H1 (cell line): ENCODE measurements around the gene LRCH3. TPM values are rescaled to one million over a fixed set of nuclear protein-coding genes. Genes with fewer than 3 reads are reported as not detected.

Experiments
- CREB1 ChIP-seq: IDR thresholded peaks from 2 replicates; pipeline ENCODE4 v1.6.1; 2012; ENCODE audit warnings: inconsistent platforms
- JUN ChIP-seq: IDR thresholded peaks from 2 replicates; pipeline ENCODE4 v1.6.1; 2011; ENCODE audit warnings: low read depth, mild to moderate bottlenecking, improper control_type of control experiment, low read length
- KDM4A ChIP-seq: IDR thresholded peaks from one replicate; pipeline ENCODE4 v1.7.1; 2012; ENCODE audit warnings: low read depth, mild to moderate bottlenecking, moderate library complexity, low read length, inconsistent platforms; ENCODE audit not compliant: severe bottlenecking
- KDM5A ChIP-seq: fragments of 200-600 bp; IDR thresholded peaks from 2 replicates; pipeline ENCODE4 v1.7.1; 2012; ENCODE audit warnings: mild to moderate bottlenecking, low read length, inconsistent platforms, mixed read lengths
- NANOG ChIP-seq: IDR thresholded peaks from 2 replicates; pipeline ENCODE4 v1.6.1; 2011; ENCODE audit warnings: low read length, low read depth, mild to moderate bottlenecking, inconsistent platforms; ENCODE audit not compliant: insufficient read depth, poor library complexity, severe bottlenecking
- PHF8 ChIP-seq: fragments of 200-600 bp; sonication (generic); conservative IDR thresholded peaks from 2 replicates; pipeline ENCODE4 v1.7.1; 2012; ENCODE audit warnings: low read depth, mild to moderate bottlenecking, inconsistent platforms, low read length, moderate library complexity
- POLR2AphosphoS5 ChIP-seq: IDR thresholded peaks from 2 replicates; pipeline ENCODE4 v1.6.1; 2011; ENCODE audit warnings: low read depth, low read length
- RBBP5 ChIP-seq: IDR thresholded peaks from 2 replicates; pipeline ENCODE4 v1.7.1; 2012; ENCODE audit warnings: low read depth, mild to moderate bottlenecking, inconsistent platforms, low read length, moderate library complexity, borderline replicate concordance
- polyA plus RNA-seq, 7 experiments: library from polyadenylated mRNA; depleted of rRNA in 3 of 7; stranded (reverse) in 5 of 7; unstranded in 2 of 7; fragments of >200 nt in 5 of 7; fragments of 200-250 nt in 2 of 7; gene quantifications; 1 replicate in 5 of 7; 2 replicates in 1 of 7; 4 replicates in 1 of 7; pipeline versions ENCODE4 v1.2.1 to v1.2.3, GENCODE V29; 2011 to 2013; ENCODE audit warnings: missing spikeins in 2 of 7, mixed read lengths in 2 of 7
- total RNA-seq: library from RNA; stranded (reverse); fragmentation: NEBNext Ultra II Directional; extraction: Animal tissue kit (Norgen Biotek cat#: 25700); gene quantifications from 2 replicates; pipeline ENCODE4 v1.2.1, GENCODE V29; 2021
- TF ChIP-seq, protein P1 (sequence below): fragments of 300-600 bp; sonication (generic); IDR thresholded peaks from 2 replicates; pipeline ENCODE4 v1.7.1; 2012; ENCODE audit warnings: low read length, moderate library complexity, mild to moderate bottlenecking, inconsistent platforms; ENCODE audit not compliant: insufficient replicate concordance

LRCH3 gene
- total and polyA plus RNA-seq, 2 of the 8 experiments (the other 6 are each of a cell fraction or from before 2014, with no cell fraction given) = 58.4 to 66.0 TPM

GRCh38 chr3:197854596-197855343 is 63.7 kb downstream of the LRCH3 start (continued):
- TF ChIP-seq, protein P1, sequence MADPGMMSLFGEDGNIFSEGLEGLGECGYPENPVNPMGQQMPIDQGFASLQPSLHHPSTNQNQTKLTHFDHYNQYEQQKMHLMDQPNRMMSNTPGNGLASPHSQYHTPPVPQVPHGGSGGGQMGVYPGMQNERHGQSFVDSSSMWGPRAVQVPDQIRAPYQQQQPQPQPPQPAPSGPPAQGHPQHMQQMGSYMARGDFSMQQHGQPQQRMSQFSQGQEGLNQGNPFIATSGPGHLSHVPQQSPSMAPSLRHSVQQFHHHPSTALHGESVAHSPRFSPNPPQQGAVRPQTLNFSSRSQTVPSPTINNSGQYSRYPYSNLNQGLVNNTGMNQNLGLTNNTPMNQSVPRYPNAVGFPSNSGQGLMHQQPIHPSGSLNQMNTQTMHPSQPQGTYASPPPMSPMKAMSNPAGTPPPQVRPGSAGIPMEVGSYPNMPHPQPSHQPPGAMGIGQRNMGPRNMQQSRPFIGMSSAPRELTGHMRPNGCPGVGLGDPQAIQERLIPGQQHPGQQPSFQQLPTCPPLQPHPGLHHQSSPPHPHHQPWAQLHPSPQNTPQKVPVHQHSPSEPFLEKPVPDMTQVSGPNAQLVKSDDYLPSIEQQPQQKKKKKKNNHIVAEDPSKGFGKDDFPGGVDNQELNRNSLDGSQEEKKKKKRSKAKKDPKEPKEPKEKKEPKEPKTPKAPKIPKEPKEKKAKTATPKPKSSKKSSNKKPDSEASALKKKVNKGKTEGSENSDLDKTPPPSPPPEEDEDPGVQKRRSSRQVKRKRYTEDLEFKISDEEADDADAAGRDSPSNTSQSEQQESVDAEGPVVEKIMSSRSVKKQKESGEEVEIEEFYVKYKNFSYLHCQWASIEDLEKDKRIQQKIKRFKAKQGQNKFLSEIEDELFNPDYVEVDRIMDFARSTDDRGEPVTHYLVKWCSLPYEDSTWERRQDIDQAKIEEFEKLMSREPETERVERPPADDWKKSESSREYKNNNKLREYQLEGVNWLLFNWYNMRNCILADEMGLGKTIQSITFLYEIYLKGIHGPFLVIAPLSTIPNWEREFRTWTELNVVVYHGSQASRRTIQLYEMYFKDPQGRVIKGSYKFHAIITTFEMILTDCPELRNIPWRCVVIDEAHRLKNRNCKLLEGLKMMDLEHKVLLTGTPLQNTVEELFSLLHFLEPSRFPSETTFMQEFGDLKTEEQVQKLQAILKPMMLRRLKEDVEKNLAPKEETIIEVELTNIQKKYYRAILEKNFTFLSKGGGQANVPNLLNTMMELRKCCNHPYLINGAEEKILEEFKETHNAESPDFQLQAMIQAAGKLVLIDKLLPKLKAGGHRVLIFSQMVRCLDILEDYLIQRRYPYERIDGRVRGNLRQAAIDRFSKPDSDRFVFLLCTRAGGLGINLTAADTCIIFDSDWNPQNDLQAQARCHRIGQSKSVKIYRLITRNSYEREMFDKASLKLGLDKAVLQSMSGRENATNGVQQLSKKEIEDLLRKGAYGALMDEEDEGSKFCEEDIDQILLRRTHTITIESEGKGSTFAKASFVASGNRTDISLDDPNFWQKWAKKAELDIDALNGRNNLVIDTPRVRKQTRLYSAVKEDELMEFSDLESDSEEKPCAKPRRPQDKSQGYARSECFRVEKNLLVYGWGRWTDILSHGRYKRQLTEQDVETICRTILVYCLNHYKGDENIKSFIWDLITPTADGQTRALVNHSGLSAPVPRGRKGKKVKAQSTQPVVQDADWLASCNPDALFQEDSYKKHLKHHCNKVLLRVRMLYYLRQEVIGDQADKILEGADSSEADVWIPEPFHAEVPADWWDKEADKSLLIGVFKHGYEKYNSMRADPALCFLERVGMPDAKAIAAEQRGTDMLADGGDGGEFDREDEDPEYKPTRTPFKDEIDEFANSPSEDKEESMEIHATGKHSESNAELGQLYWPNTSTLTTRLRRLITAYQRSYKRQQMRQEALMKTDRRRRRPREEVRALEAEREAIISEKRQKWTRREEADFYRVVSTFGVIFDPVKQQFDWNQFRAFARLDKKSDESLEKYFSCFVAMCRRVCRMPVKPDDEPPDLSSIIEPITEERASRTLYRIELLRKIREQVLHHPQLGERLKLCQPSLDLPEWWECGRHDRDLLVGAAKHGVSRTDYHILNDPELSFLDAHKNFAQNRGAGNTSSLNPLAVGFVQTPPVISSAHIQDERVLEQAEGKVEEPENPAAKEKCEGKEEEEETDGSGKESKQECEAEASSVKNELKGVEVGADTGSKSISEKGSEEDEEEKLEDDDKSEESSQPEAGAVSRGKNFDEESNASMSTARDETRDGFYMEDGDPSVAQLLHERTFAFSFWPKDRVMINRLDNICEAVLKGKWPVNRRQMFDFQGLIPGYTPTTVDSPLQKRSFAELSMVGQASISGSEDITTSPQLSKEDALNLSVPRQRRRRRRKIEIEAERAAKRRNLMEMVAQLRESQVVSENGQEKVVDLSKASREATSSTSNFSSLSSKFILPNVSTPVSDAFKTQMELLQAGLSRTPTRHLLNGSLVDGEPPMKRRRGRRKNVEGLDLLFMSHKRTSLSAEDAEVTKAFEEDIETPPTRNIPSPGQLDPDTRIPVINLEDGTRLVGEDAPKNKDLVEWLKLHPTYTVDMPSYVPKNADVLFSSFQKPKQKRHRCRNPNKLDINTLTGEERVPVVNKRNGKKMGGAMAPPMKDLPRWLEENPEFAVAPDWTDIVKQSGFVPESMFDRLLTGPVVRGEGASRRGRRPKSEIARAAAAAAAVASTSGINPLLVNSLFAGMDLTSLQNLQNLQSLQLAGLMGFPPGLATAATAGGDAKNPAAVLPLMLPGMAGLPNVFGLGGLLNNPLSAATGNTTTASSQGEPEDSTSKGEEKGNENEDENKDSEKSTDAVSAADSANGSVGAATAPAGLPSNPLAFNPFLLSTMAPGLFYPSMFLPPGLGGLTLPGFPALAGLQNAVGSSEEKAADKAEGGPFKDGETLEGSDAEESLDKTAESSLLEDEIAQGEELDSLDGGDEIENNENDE = peak; percentile 59
- no peak for TF ChIP-seq RBBP5
- no peak for TF ChIP-seq KDM5A
- TF ChIP-seq JUN = no peak
- TF ChIP-seq POLR2AphosphoS5 = peak; percentile 88
- no peak for TF ChIP-seq KDM4A
- peak; percentile 90 for TF ChIP-seq NANOG
- TF ChIP-seq PHF8 = no peak
- TF ChIP-seq CREB1 = 0 out of 2 replicates have a peak, but pooled peaks have one; percentile 49
